ENCODE results near the gene ADAMTS6. TPM values are rescaled to one million over a fixed set of nuclear protein-coding genes. Genes with fewer than 3 reads are reported as not detected.

The ADAMTS6 gene
- total and polyA plus RNA-seq, 2 of the 13 experiments (the other 11 are each of a cell fraction or from before 2014, with no cell fraction given) = 3.1 to 8.2 TPM

DNA sequence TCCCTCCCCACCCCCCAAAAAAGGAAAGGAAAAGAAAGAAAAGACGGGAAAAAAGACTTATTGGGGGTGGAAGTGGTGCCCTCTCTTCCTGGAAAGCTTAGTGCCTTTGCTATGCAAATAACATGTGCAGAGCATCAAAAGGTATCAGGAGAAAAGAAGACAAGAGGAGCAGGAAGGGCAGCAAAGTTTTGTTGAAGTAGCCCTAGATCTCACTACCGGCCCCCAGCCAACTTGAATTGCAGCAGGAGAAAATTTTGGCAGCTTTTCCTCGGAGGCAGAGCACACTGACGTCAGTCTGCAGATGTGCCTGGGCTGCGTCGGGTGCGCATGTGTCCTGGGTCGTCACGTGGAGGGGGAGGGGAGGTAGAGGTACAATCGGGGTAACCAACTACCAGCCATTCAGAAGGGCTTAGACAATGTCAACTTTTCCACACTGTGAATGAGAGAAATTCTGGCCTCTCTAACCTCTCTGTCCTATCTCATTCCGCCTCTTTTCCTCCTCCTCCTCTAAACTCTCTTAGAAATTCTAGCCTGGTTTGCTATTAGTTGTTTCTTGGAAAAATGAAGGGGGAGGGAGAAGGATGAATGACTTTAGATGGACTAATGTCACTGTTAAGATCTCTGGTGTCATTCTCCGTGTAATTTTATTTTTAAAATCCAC lies at the start of gene ADAMTS6 (continued):
- TF ChIP-seq, protein P1, sequence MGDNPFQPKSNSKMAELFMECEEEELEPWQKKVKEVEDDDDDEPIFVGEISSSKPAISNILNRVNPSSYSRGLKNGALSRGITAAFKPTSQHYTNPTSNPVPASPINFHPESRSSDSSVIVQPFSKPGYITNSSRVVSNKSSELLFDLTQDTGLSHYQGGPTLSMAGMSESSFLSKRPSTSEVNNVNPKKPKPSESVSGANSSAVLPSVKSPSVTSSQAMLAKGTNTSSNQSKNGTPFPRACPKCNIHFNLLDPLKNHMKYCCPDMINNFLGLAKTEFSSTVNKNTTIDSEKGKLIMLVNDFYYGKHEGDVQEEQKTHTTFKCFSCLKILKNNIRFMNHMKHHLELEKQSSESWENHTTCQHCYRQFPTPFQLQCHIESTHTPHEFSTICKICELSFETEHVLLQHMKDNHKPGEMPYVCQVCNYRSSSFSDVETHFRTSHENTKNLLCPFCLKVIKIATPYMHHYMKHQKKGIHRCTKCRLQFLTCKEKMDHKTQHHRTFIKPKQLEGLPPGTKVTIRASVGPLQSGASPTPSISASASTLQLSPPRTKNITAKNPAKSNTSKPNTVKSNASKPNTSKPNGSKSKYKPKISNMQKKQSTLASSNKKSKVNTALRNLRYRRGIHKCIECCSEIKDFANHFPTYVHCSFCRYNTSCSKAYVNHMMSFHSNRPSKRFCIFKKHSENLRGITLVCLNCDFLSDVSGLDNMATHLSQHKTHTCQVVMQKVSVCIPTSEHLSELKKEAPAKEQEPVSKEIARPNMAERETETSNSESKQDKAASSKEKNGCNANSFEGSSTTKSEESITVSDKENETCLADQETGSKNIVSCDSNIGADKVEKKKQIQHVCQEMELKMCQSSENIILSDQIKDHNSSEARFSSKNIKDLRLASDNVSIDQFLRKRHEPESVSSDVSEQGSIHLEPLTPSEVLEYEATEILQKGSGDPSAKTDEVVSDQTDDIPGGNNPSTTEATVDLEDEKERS (CRISPR knock-in tag; IDR thresholded peaks at IDR 0.05) = 0 out of 2 replicates have a peak, but pooled peaks have one; percentile 42
- TF ChIP-seq, protein P2, sequence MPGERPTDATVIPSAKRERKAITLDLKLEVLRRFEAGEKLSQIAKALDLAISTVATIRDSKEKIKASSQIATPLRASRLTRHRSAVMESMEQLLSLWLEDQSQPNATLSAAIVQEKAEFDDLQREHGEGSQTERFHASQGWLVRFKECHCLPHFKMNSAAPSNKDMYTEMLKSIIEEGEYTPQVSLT (CRISPR knock-in tag; IDR thresholded peaks at IDR 0.05; ENCODE audit: borderline replicate concordance, low read depth) = no peak
- TF ChIP-seq BRD4 (CRISPR knock-in tag; IDR thresholded peaks at IDR 0.05) = no peak
- no peak for TF ChIP-seq ZNF790 (CRISPR knock-in tag; IDR thresholded peaks at IDR 0.05; ENCODE audit: borderline replicate concordance)
- TF ChIP-seq, protein P3, sequence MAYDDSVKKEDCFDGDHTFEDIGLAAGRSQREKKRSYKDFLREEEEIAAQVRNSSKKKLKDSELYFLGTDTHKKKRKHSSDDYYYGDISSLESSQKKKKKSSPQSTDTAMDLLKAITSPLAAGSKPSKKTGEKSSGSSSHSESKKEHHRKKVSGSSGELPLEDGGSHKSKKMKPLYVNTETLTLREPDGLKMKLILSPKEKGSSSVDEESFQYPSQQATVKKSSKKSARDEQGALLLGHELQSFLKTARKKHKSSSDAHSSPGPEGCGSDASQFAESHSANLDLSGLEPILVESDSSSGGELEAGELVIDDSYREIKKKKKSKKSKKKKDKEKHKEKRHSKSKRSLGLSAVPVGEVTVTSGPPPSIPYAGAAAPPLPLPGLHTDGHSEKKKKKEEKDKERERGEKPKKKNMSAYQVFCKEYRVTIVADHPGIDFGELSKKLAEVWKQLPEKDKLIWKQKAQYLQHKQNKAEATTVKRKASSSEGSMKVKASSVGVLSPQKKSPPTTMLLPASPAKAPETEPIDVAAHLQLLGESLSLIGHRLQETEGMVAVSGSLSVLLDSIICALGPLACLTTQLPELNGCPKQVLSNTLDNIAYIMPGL (CRISPR knock-in tag; IDR thresholded peaks at IDR 0.05; ENCODE audit: borderline replicate concordance in 1 of 2, low read depth in 1 of 2) = no peak
- no peak for TF ChIP-seq ATRX (CRISPR knock-in tag; IDR thresholded peaks at IDR 0.05; ENCODE audit: borderline replicate concordance)
- TF ChIP-seq NR2F2 (IDR thresholded peaks at IDR 0.05; ENCODE audit: borderline replicate concordance, low read depth) = no peak
- TF ChIP-seq SOX6 (IDR thresholded peaks at IDR 0.05) = no peak
- peak; percentile 53 for TF ChIP-seq SOX6 (CRISPR knock-in tag; IDR thresholded peaks at IDR 0.05)
- no peak for TF ChIP-seq RFXAP (CRISPR knock-in tag; IDR thresholded peaks at IDR 0.05; ENCODE audit: borderline replicate concordance)
- TF ChIP-seq ZBTB20 (CRISPR knock-in tag; IDR thresholded peaks at IDR 0.05; ENCODE audit: borderline replicate concordance, low read depth) = no peak
- no peak for TF ChIP-seq PLRG1 (conservative IDR thresholded peaks at IDR 0.05)
- TF ChIP-seq, protein P4, sequence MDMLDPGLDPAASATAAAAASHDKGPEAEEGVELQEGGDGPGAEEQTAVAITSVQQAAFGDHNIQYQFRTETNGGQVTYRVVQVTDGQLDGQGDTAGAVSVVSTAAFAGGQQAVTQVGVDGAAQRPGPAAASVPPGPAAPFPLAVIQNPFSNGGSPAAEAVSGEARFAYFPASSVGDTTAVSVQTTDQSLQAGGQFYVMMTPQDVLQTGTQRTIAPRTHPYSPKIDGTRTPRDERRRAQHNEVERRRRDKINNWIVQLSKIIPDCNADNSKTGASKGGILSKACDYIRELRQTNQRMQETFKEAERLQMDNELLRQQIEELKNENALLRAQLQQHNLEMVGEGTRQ (IDR thresholded peaks at IDR 0.05; ENCODE audit: low read depth, low read length) = peak; percentile 91
- TF ChIP-seq, protein P4 (CRISPR knock-in tag; IDR thresholded peaks at IDR 0.05; ENCODE audit: borderline replicate concordance) = peak; percentile 89; the same call in 1 of the 2 replicates
- TF ChIP-seq SMAD1 (CRISPR knock-in tag; IDR thresholded peaks at IDR 0.05; ENCODE audit: borderline replicate concordance, low read depth) = no peak
- no peak for TF ChIP-seq PRMT3 (CRISPR knock-in tag; IDR thresholded peaks at IDR 0.05; ENCODE audit: borderline replicate concordance, low read depth)
- no peak for TF ChIP-seq ZNF274 (CRISPR knock-in tag; IDR thresholded peaks at IDR 0.05)
- TF ChIP-seq MXI1 (IDR thresholded peaks at IDR 0.05; ENCODE audit: borderline replicate concordance, low read depth, low read length) = no peak
- peak; percentile 38; the same call in 1 of the 2 replicates for TF ChIP-seq FOSL2 (CRISPR knock-in tag; IDR thresholded peaks at IDR 0.05)
